ENCODE data around the gene DYNC1H1.
"Not testable (repeated sequence)": the region's sequence is repeated elsewhere in the genome, so short reads cannot be mapped to it uniquely, and the experiment has no call there.

The DYNC1H1 gene

GRCh38 chr14:101965770-101966722 lies 1.7 kb downstream of the DYNC1H1 start:
- DNase-seq: peak; percentile 51

GRCh38 chr14:101966742-101967141 lies 2.4 kb downstream of the DYNC1H1 start:
- peak; percentile 13 for DNase-seq

GRCh38 chr14:101968186-101968585 lies 3.8 kb downstream of the DYNC1H1 start:
- no peak for DNase-seq

- no peak for DNase-seq
Observed at GRCh38 chr14:101969481-101969880, 5.1 kb downstream of the DYNC1H1 start.

- DNase-seq: no peak
Observed at GRCh38 chr14:101970830-101971400, 6.5 kb downstream of the DYNC1H1 start.

GRCh38 chr14:101971458-101971857 lies 7.1 kb downstream of the DYNC1H1 start:
- DNase-seq: not testable (repeated sequence)

- DNase-seq: peak; percentile 9
Observed at GRCh38 chr14:101972126-101972866, 7.9 kb downstream of the DYNC1H1 start.

- no peak for DNase-seq
Observed at GRCh38 chr14:101973356-101973755, 9.0 kb downstream of the DYNC1H1 start.

- no peak for DNase-seq
Observed at GRCh38 chr14:101975231-101975630, 10.9 kb downstream of the DYNC1H1 start.

- DNase-seq: no peak
Observed at GRCh38 chr14:101977311-101978071, 13.1 kb downstream of the DYNC1H1 start.

- no peak for DNase-seq
Observed at GRCh38 chr14:101979666-101980065, 15.3 kb downstream of the DYNC1H1 start.

- no peak for DNase-seq
Observed at GRCh38 chr14:101980251-101980650, 15.9 kb downstream of the DYNC1H1 start.

- no peak for DNase-seq
Observed at GRCh38 chr14:101980700-101981099, 16.3 kb downstream of the DYNC1H1 start.

GRCh38 chr14:101982621-101983020 lies 18.2 kb downstream of the DYNC1H1 start:
- DNase-seq: no peak

GRCh38 chr14:101984831-101985230 lies 20.5 kb downstream of the DYNC1H1 start:
- not testable (repeated sequence) for DNase-seq

- DNase-seq: no peak
Observed at GRCh38 chr14:101985957-101986356, 21.6 kb downstream of the DYNC1H1 start.

GRCh38 chr14:101986953-101987352 lies 22.6 kb downstream of the DYNC1H1 start:
- no peak for DNase-seq

GRCh38 chr14:101988377-101988776 lies 24.0 kb downstream of the DYNC1H1 start:
- no peak for DNase-seq

- no peak for DNase-seq
Observed at GRCh38 chr14:101991352-101991751, 27.0 kb downstream of the DYNC1H1 start.

- no peak for DNase-seq
Observed at GRCh38 chr14:101992708-101993107, 28.3 kb downstream of the DYNC1H1 start.

GRCh38 chr14:101997429-101998336 lies 33.3 kb downstream of the DYNC1H1 start:
- no peak for DNase-seq

GRCh38 chr14:102000902-102001301 lies 36.5 kb downstream of the DYNC1H1 start:
- no peak for DNase-seq

All from NCI-H510A treated with DMSO at 0.1 percent for 48 hours (cell line).